NCI-H2107 (cell line): ENCODE data around the gene RSPRY1.
"Not testable (repeated sequence)": the region's sequence is repeated elsewhere in the genome, so short reads cannot be mapped to it uniquely, and the experiment has no call there.

Experiments
- DNase-seq: peaks from one replicate; lab custom pipeline; 2025; lab: John Stamatoyannopoulos, UW

The RSPRY1 gene

GRCh38 chr16:57255686-57256415, 69.7 kb downstream of the RSPRY1 start:
- DNase-seq = no peak

GRCh38 chr16:57256601-57257395, 70.7 kb downstream of the RSPRY1 start:
- DNase-seq = no peak

- DNase-seq = no peak
Observed at GRCh38 chr16:57257455-57258070, 71.4 kb downstream of the RSPRY1 start.

- DNase-seq = no peak
Observed at GRCh38 chr16:57258226-57258909, 72.2 kb downstream of the RSPRY1 start.

- DNase-seq = no peak
Observed at GRCh38 chr16:57258910-57259475, 72.9 kb downstream of the RSPRY1 start.

GRCh38 chr16:57260294-57260929, 74.3 kb downstream of the RSPRY1 start:
- no peak for DNase-seq

- DNase-seq = no peak
Observed at GRCh38 chr16:57261806-57262205, 75.7 kb downstream of the RSPRY1 start.

GRCh38 chr16:57262841-57263540, 76.9 kb downstream of the RSPRY1 start:
- DNase-seq = no peak

GRCh38 chr16:57263541-57264351, 77.6 kb downstream of the RSPRY1 start:
- DNase-seq = no peak

GRCh38 chr16:57264381-57264780, 78.3 kb downstream of the RSPRY1 start:
- no peak for DNase-seq

GRCh38 chr16:57264950-57265371, 78.8 kb downstream of the RSPRY1 start:
- DNase-seq = no peak

- DNase-seq = no peak
Observed at GRCh38 chr16:57265850-57266530, 79.9 kb downstream of the RSPRY1 start.

GRCh38 chr16:57266531-57267260, 80.6 kb downstream of the RSPRY1 start:
- DNase-seq = no peak

GRCh38 chr16:57267343-57267742, 81.2 kb downstream of the RSPRY1 start:
- DNase-seq = not testable (repeated sequence)

- no peak for DNase-seq
Observed at GRCh38 chr16:57268804-57269800, 83.0 kb downstream of the RSPRY1 start.

- DNase-seq = no peak
Observed at GRCh38 chr16:57270221-57271062, 84.3 kb downstream of the RSPRY1 start.

- no peak for DNase-seq
Observed at GRCh38 chr16:57271063-57271345, 84.9 kb downstream of the RSPRY1 start.
